Activated naive CD8-positive, alpha-beta T cell (primary cell): ENCODE measurements around the gene P3H4.

Source experiments
- H3K27ac Mint-ChIP-seq: one replicate; pipeline ENCODE4 v1.8.0; 2021; ENCODE audit warnings: mixed read lengths
- H3K27me3 Mint-ChIP-seq: one replicate; pipeline ENCODE4 v1.8.0; 2021; ENCODE audit warnings: mixed read lengths
- H3K36me3 Mint-ChIP-seq: one replicate; pipeline ENCODE4 v1.8.0; 2021; ENCODE audit warnings: mixed read lengths
- H3K4me1 Mint-ChIP-seq: one replicate; pipeline ENCODE4 v1.8.0; 2021; ENCODE audit warnings: low read depth, mixed read lengths
- H3K4me3 Mint-ChIP-seq: one replicate; pipeline ENCODE4 v1.8.0; 2021; ENCODE audit warnings: mild to moderate bottlenecking, mixed read lengths
- H3K9me3 Mint-ChIP-seq: one replicate; pipeline ENCODE4 v1.8.0; 2021; ENCODE audit warnings: low read depth, mixed read lengths

The P3H4 gene

DNA sequence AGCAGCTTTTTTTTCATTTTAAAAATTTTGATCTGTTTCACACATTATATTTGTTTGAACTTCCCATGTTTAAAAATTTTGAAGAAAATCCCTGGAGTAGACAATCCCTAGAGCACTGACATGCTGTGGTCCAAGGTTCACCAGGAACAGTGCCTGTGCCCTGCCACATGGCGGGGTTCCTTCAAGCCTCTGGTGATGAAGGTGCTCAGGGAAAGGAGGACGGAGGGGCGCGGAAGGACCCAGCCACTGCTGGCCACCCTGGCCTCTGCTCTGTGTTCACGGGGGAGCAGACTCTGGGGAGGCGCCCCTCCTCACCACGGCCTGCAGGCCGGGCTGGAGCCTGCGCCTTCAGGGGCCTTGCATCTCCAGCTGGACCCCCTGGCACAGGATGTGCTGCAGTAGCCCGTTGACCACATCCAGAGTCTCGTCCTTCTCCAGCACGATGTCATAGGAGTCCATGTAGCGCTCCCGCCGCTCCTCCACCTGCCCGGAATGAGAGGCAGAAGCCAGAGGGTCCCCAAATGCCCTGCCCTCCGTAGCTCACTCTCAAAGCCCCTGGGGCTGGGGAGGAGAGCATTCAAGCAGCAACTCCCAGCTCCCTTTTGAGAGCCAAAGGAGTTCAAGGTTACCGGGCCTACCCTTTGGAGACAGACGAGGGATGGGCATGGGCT, 13.6 kb upstream of the P3H4 start:
- H3K36me3 Mint-ChIP-seq = no peaks in the 10 kb centered on the region
- no peak overlapping the region for H3K4me3 Mint-ChIP-seq
- H3K27ac Mint-ChIP-seq = no peak overlapping the region
- H3K4me1 Mint-ChIP-seq = no peaks in the 10 kb centered on the region
- H3K27me3 Mint-ChIP-seq = no peaks in the 10 kb centered on the region
- no peaks in the 10 kb centered on the region for H3K9me3 Mint-ChIP-seq

DNA sequence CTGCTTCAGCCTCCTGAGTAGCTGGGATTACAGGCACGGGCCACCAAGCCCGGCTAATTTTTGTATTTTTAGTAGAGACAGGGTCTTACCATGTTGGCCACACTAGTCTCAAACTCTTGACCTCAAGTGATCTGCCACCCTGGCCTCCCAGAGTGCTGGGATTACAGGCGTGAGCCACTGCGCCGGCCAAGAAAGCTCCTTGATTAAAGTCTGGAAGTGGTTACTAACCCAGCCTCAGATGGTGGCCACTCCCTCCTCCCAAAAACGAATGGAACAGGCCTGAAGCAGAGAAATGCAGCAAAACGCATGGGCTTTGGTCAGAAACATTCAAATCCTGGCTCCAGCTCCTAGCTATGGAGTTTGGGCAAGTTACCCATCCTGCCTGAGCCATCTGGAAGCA, 12.3 kb upstream of the P3H4 start:
- Mint-ChIP-seq H3K36me3 (no peaks in the 10 kb centered on the region), H3K27me3 (no peaks in the 10 kb centered on the region), H3K9me3 (no peaks in the 10 kb centered on the region), H3K4me1 (no peaks in the 10 kb centered on the region), H3K4me3 (no peak overlapping the region), H3K27ac (no peak overlapping the region)

DNA sequence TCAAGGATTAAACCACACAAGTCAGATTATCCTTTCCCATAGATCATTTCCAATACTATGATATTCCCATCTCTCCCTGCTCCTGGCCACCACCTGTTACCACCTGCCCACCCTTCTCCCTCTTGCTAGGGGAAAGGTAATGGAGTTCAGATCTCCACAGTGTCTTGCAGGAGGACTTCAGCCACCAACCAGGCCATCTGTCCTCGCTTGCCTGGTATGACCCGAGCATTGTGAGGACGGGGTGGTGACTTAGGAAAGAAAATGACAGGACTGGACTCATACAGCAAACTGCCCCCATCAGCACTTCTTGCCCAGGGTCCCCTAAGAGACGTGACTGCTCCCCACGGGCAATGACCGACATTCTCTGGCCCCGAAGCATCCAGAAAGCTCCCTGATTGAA, 11.8 kb upstream of the P3H4 start:
- Mint-ChIP-seq H3K4me3 (no peak overlapping the region), H3K4me1 (no peaks in the 10 kb centered on the region), H3K27ac (no peak overlapping the region), H3K9me3 (no peaks in the 10 kb centered on the region), H3K27me3 (no peaks in the 10 kb centered on the region), H3K36me3 (no peaks in the 10 kb centered on the region)

DNA sequence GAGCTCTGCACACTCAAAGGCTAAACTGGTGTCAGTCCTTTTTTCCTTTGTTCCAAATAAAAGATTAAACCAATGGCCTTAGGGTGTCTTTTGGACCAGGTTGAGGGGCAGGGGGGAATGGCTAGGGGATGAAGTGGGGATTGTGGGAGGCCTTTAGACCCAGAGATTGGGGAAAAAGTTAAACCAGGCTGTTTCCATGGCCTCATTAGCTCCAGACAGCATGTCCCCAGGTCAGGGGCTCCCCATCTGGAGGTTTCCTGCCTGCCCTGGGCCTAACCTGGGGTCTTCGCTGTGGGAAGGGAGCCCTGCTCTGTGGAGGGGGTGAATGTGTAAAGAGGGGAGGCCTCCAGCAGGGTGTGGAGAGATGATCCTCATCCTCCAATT, 11.4 kb upstream of the P3H4 start:
- H3K27ac Mint-ChIP-seq = no peak overlapping the region
- H3K27me3 Mint-ChIP-seq = no peaks in the 10 kb centered on the region

DNA sequence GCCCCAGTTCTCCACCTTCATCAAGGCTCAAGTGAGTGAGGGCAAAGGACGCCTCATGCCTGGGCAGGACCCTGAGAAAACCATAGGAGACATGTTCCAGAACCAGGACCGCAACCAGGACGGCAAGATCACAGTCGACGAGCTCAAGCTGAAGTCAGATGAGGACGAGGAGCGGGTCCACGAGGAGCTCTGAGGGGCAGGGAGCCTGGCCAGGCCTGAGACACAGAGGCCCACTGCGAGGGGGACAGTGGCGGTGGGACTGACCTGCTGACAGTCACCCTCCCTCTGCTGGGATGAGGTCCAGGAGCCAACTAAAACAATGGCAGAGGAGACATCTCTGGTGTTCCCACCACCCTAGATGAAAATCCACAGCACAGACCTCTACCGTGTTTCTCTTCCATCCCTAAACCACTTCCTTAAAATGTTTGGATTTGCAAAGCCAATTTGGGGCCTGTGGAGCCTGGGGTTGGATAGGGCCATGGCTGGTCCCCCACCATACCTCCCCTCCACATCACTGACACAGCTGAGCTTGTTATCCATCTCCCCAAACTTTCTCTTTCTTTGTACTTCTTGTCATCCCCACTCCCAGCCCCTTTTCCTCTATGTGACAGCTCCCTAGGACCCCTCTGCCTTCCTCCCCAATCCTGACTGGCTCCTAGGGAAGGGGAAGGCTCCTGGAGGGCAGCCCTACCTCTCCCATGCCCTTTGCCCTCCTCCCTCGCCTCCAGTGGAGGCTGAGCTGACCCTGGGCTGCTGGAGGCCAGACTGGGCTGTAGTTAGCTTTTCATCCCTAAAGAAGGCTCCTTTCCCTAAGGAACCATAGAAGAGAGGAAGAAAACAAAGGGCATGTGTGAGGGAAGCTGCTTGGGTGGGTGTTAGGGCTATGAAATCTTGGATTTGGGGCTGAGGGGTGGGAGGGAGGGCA, 10.7 kb upstream of the P3H4 start:
- H3K27ac Mint-ChIP-seq = no peak overlapping the region

More for the DNA sequence above, 11.4 kb upstream of the P3H4 start:
- H3K9me3 Mint-ChIP-seq = no peaks in the 10 kb centered on the region
- no peak overlapping the region for H3K4me3 Mint-ChIP-seq
- no peaks in the 10 kb centered on the region for H3K4me1 Mint-ChIP-seq
- H3K36me3 Mint-ChIP-seq = no peaks in the 10 kb centered on the region

DNA sequence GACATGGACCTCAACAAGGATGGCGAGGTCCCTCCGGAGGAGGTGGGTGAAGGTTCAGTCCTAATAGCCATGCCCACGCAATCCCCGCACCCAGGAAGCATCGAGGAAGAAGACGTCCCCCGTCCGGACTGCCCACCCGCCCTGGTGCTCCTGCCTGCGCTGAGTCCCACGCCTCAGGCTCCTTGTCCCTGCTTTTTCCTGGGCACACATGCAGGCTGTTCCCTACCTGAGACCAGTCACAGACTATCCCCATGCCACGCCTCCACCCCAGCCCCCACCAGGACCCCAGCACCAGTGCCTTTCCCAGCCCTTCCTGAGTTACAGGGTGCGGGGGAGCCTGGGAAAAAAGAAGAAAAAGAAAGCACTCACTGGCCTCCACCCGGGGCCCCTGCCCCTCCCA, 10.0 kb upstream of the P3H4 start:
- H3K27me3 Mint-ChIP-seq = no peaks in the 10 kb centered on the region
- no peak overlapping the region for H3K4me3 Mint-ChIP-seq
- H3K36me3 Mint-ChIP-seq = no peaks in the 10 kb centered on the region
- no peaks in the 10 kb centered on the region for H3K4me1 Mint-ChIP-seq
- no peak overlapping the region for H3K27ac Mint-ChIP-seq
- H3K9me3 Mint-ChIP-seq = no peaks in the 10 kb centered on the region

More for the DNA sequence above, 10.7 kb upstream of the P3H4 start:
- H3K4me1 Mint-ChIP-seq = no peaks in the 10 kb centered on the region
- H3K9me3 Mint-ChIP-seq = no peaks in the 10 kb centered on the region
- no peaks in the 10 kb centered on the region for H3K36me3 Mint-ChIP-seq
- no peaks in the 10 kb centered on the region for H3K27me3 Mint-ChIP-seq
- H3K4me3 Mint-ChIP-seq = no peak overlapping the region

DNA sequence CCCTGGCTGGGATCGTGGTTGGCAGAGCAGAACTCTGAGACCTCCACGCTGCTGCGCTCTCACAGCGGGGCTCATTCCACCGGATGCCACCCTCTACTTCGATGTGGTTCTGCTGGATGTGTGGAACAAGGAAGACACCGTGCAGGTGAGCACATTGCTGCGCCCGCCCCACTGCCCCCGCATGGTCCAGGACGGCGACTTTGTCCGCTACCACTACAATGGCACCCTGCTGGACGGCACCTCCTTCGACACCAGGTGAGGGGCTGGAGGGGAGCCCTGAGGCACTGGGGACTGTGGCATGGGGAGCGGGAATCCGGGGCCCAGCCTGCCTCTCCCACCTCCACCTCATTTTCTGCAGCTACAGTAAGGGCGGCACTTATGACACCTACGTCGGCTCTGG, 6.3 kb upstream of the P3H4 start:
- H3K27me3 Mint-ChIP-seq = no peaks in the 10 kb centered on the region
- no peak overlapping the region for H3K27ac Mint-ChIP-seq
- peaks cover 2% of the 10 kb centered on the region for H3K4me1 Mint-ChIP-seq
- H3K36me3 Mint-ChIP-seq = no peaks in the 10 kb centered on the region
- no peaks in the 10 kb centered on the region for H3K9me3 Mint-ChIP-seq
- H3K4me3 Mint-ChIP-seq = no peak overlapping the region

DNA sequence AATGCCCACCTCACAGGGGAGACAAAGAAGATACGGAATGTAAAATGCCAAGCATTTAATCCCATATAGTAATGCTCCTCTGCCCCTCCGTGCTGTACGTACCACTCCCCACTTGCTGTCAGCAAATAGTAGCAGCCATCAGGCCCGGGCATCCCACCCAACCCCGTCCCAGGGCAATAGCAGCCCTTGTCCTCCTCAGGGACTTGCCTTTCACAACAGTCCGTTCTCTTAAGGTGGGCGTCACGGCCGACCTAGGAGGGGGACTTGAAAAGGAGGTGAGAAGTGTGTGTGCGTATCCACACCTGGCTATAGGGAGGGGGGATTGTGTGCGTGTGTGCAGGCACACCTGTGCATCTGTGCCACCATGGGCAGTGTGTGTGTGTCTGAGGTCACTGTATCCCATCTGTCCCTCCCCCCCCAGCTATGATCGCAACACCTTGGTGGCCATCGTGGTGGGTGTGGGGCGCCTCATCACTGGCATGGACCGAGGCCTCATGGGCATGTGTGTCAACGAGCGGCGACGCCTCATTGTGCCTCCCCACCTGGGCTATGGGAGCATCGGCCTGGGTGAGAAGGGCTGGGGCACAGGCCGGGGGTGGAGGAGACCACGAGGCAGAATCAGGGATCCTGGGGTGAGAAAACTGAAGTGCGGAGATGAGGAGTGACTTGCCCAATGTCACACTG, 5.0 kb upstream of the P3H4 start:
- H3K27me3 Mint-ChIP-seq = no peaks in the 10 kb centered on the region
- no peaks in the 10 kb centered on the region for H3K36me3 Mint-ChIP-seq
- H3K9me3 Mint-ChIP-seq = no peaks in the 10 kb centered on the region
- peaks cover 8% of the 10 kb centered on the region for H3K4me1 Mint-ChIP-seq
- no peak overlapping the region for H3K27ac Mint-ChIP-seq
- H3K4me3 Mint-ChIP-seq = no peak overlapping the region

DNA sequence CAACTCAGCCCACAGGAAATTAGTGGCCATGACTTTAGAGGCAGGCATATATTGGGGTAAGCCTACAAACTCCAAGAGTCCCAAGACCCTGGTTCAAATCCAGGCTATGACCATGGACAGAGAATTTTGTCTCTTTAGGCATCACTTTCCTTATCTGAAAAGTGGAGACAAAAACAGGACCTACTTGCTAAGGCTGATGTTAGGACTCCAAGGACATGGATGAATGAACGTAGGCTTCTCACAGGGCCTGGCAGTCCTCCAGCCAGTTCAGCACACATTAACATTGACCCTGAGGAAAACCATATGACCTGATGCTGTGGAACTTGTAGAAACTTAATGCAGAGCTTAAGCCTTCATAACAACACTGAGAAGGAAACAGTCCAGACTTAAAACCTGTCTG, 2.4 kb upstream of the P3H4 start:
- no peak overlapping the region for H3K4me3 Mint-ChIP-seq
- H3K36me3 Mint-ChIP-seq = peaks cover 3% of the 10 kb centered on the region
- no peaks in the 10 kb centered on the region for H3K9me3 Mint-ChIP-seq
- no peak overlapping the region for H3K27ac Mint-ChIP-seq
- H3K4me1 Mint-ChIP-seq = peaks cover 23% of the 10 kb centered on the region
- H3K27me3 Mint-ChIP-seq = no peaks in the 10 kb centered on the region

DNA sequence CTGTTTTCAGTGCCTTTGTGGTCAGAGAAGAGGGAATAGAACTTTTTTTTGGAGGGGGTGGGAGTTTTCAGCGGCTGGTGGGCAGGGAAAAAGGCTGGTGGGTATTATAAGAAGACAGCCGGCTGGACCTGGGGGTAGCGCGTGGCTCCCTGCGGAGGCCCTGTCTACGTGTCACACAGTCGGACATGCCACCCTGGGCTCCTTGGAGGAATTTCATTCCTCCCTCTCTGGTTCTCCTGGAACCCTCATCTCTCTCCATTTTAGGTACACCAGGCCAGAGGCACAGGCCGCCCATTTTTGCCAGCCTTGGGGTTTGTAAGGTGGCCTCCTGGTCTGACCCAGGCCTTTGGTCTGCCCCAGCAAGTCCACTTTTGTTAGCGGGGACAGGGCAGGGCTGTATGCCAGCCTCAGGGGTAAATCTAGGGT, 2.0 kb upstream of the P3H4 start:
- Mint-ChIP-seq H3K4me1 (peaks cover 23% of the 10 kb centered on the region), H3K27me3 (no peaks in the 10 kb centered on the region), H3K36me3 (peaks cover 3% of the 10 kb centered on the region), H3K9me3 (no peaks in the 10 kb centered on the region), H3K27ac (no peak overlapping the region), H3K4me3 (peak overlapping the region; percentile 53)

DNA sequence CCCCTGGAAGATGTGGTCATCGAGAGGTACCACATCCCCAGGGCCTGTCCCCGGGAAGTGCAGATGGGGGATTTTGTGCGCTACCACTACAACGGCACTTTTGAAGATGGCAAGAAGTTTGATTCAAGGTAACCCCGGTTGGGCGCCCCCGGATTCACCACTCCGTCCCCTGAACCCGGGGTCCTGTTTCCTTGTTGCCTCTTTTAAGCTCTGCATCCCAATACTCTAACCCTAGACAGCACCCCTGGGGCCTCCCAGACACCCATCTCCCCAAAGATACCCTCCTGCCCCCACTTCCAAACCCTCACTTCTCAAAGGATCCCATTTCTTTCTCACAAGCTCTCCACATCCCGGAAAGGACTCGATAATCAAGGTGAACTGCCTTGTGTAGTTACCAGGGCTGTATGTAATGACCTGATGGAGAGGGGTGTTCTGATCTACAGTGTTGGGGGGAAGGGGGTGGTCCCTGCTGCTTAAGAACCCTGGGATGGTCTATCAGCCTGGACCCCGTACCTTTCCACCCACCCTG, 1.5 kb upstream of the P3H4 start:
- Mint-ChIP-seq H3K27ac (no peak overlapping the region), H3K4me3 (peak overlapping the region; percentile 61), H3K4me1 (peaks cover 23% of the 10 kb centered on the region), H3K9me3 (no peaks in the 10 kb centered on the region), H3K36me3 (peaks cover 3% of the 10 kb centered on the region), H3K27me3 (no peaks in the 10 kb centered on the region)

DNA sequence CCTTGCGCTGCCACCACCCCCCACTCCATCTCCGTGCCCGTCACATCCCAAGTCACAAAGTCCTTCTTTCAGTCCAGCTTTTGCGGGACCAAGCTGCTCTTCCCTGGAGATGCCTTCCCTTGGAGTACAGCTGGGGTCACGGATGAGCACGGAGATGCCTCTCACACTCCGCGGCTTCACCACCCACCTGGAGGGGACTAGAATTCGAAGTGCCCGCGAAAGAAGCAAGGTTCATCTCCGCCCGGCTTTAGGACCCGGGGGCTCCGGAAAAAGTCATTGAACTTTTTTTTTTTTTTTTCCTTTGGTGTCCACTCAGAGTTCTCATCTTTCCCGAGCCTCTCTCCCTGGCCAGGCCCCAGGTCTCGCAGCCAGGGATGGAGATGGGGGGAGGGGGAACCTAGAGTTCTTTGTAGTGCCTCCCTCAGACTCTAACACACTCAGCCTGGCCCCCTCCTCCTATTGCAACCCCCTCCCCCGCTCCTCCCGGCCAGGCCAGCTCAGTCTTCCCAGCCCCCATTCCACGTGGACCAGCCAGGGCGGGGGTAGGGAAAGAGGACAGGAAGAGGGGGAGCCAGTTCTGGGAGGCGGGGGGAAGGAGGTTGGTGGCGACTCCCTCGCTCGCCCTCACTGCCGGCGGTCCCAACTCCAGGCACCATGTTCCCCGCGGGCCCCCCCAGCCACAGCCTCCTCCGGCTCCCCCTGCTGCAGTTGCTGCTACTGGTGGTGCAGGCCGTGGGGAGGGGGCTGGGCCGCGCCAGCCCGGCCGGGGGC, 817 bp upstream of the P3H4 start, which contains the start of gene FKBP10:
Gene FKBP10, plus strand, starts transcription at position 624 of the 771 bp plus-strand sequence. Its CDS starts 31 bp downstream, at position 655.
- H3K27ac Mint-ChIP-seq = no peak within 1 kb of the TSS
- peak within 1 kb of the TSS; percentile 89 for H3K4me3 Mint-ChIP-seq
- H3K9me3 Mint-ChIP-seq = no peaks in the 10 kb centered on the region
- H3K4me1 Mint-ChIP-seq = peaks cover 23% of the 10 kb centered on the region
- H3K27me3 Mint-ChIP-seq = no peaks in the 10 kb centered on the region
- peaks cover 3% of the 10 kb centered on the region for H3K36me3 Mint-ChIP-seq

DNA sequence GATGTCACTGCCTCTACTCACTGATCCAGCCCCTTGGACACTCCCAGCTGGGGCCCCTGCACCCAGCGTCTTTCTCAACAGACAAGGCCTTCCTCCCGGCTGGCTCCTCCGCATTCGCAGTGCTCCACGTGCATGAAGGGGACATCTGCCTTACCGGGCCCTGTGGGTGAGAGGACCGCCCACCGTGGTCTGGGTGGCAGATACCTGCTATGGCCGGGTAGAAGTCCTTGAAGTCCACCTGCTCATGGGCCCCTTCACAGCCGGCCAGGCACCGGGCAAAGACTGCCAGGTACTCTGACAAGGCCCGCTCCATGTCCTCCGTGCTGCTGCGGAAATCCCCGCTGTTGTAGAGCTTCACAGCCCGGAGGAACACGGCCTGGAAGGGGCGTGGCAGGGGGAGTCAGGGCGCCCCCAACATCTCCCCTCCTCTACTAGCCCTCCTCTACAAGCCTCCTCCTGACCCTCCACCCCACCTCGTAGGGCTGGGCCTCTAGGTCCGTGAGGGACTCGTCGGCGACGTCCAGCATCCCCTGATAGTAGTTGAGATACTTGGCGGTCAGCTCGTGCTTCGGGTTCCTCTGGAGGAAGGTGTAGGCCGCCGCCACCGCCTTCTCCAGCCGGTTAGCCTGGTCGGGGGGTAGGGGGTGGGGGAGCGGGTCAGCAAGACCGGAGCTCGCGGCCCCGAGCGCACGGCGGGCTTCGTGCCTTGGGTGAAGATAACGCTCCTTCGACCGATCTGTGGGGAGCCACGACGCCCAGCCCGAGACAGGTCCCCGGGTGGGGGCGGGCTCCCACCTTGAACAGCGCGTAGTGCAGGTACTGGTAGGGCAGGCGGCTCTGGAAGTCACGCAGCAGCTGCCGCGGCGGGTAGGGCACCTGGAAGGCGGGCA, 845 bp downstream of the P3H4 start:
- Mint-ChIP-seq H3K4me1 (peaks cover 23% of the 10 kb centered on the region), H3K27ac (no peak overlapping the region), H3K27me3 (no peaks in the 10 kb centered on the region), H3K36me3 (peaks cover 3% of the 10 kb centered on the region), H3K4me3 (peak overlapping the region; percentile 67), H3K9me3 (no peaks in the 10 kb centered on the region)
